GM12801 (cell line): ENCODE measurements around the gene CRISPLD2.

ENCODE experiments used
- TF ChIP-seq, protein P1 (sequence below): IDR thresholded peaks from one replicate; pipeline ENCODE4 v1.5.1; 2011; ENCODE audit warnings: control low read depth; ENCODE audit not compliant: insufficient read length; ENCODE audit errors: extremely low read depth

CRISPLD2 gene

GRCh38 chr16:84836967-84837366 lies 17.2 kb downstream of the CRISPLD2 start:
- TF ChIP-seq, protein P1, sequence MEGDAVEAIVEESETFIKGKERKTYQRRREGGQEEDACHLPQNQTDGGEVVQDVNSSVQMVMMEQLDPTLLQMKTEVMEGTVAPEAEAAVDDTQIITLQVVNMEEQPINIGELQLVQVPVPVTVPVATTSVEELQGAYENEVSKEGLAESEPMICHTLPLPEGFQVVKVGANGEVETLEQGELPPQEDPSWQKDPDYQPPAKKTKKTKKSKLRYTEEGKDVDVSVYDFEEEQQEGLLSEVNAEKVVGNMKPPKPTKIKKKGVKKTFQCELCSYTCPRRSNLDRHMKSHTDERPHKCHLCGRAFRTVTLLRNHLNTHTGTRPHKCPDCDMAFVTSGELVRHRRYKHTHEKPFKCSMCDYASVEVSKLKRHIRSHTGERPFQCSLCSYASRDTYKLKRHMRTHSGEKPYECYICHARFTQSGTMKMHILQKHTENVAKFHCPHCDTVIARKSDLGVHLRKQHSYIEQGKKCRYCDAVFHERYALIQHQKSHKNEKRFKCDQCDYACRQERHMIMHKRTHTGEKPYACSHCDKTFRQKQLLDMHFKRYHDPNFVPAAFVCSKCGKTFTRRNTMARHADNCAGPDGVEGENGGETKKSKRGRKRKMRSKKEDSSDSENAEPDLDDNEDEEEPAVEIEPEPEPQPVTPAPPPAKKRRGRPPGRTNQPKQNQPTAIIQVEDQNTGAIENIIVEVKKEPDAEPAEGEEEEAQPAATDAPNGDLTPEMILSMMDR: no peak

- TF ChIP-seq, protein P1: no peak
Observed at GRCh38 chr16:84838383-84838948, 18.7 kb downstream of the CRISPLD2 start.

DNA sequence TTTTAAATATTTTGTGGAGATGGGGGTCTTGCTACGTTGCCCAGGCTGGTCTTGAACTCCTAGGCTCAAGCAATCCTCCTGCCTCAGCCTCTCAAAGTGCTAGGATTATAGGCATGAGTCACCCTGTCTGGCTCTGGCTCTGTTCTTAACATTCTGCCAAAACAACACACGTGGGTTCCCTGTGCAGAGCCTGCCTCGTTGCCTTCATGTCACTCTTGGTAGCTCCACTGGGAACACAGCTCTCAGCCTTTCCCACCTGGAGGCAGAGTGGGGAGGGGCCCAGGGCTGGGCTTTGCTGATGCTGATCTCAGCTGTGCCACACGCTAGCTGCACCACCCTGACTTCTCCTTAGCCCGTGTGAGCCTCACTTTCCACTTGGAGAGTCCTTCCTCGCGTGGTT lies 19.3 kb downstream of the CRISPLD2 start:
- TF ChIP-seq, protein P1: no peak

GRCh38 chr16:84839956-84840355 lies 20.2 kb downstream of the CRISPLD2 start:
- TF ChIP-seq, protein P1: no peak

DNA sequence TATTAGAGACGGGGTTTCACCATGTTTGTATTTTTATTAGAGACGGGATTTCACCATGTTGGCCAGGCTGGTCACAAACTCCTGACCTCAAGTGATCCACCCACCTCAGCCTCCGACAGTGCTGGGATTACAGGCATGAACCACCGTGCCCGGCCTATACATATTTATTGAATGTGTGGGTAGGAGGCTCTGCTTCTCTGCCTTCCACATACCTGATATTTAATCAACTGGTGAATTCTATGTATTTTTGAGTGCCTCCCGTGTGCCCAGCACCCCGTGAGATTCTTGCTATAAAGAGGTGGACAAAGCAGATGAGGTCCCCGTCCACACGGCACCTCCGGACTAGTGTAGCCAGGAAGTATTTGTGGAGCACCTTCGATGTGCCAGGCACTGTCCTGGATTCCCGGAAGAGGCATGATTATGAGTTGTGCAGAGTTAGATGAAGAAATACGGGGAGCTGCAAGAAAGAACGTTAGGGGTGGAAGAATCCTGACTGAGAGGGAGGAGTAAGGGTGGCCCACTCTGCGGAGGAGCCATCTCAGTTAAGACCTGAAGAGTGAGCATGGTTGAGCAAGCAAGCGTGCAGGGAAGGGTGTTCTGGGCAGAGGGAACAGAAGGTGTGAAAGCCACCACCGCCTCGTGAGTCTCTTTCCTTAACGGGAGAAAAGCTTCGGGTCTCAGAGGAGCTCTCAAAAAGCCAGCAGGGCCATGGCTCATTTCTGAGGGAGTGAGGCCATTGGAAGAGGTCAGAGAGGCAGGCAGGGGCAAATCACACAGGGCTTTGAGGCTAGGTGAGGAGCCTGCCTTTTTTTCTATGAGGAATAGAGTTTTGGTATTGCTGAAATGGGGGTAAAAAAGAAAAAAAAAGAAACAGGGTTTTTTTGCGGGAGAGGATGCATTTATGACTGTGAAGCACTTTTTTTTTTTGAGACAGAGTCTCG lies 21.2 kb downstream of the CRISPLD2 start:
- TF ChIP-seq, protein P1: no peak

DNA sequence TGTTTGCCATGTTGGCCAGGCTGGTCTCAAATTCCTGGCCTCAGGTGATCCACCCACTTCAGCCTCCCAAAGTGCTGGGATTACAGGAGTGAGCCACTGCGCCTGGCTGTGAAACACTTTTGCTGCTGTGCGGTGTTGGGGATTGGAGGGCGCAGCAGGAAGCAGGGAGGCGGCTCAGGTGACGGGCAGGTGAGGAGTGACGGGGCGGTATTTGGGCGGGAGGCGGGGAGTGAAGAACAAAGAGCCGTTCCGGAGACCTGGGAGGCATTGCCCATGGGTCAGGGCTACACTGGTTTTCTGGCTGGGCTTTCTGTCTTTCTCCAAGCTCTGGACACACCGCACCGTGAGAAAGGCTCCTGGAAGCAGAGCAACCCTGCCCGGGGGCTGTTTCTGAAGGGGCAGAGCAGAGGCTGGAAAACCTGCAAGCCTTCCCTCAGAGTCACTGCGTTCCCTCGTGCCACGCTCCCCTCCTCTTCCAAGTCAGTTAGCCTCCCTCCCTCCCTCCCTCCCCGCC lies 22.1 kb downstream of the CRISPLD2 start:
- TF ChIP-seq, protein P1: no peak

DNA sequence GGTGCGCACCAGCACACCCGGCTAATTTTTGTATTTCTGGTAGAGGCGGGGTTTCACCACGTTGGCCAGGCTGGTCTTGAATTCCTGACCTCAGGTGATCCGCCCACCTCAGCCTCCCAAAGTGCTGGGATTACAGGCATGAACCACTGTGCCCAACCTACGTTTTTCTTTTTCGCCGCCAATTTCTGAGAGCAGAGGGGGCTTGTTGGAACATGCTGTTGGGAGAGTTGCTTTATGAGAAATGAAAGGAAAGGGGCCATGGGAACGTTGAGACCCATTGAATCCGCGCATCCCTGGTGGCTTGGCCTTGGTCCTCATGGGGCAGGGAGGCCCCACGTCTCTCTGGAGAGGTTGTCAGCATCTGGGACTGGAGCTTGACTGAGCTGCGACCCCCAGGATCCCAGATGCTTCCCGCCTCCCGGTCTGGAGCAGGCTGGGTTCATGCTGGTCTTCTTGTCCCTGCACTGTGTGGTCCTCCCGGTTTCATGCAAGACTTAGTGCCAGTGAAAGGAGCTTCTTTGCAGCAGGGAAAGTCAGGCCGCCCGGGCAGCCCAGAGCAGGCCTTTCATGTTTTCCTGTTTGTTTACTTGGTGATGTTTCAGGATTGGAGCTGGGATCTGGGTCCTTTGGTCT lies 22.8 kb downstream of the CRISPLD2 start:
- TF ChIP-seq, protein P1: no peak
